ENCODE results near the gene NPL.
A peak's percentile ranks its signal among the peaks of the same experiment; 100 is the strongest.

NPL gene, protein sequence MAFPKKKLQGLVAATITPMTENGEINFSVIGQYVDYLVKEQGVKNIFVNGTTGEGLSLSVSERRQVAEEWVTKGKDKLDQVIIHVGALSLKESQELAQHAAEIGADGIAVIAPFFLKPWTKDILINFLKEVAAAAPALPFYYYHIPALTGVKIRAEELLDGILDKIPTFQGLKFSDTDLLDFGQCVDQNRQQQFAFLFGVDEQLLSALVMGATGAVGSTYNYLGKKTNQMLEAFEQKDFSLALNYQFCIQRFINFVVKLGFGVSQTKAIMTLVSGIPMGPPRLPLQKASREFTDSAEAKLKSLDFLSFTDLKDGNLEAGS

DNA sequence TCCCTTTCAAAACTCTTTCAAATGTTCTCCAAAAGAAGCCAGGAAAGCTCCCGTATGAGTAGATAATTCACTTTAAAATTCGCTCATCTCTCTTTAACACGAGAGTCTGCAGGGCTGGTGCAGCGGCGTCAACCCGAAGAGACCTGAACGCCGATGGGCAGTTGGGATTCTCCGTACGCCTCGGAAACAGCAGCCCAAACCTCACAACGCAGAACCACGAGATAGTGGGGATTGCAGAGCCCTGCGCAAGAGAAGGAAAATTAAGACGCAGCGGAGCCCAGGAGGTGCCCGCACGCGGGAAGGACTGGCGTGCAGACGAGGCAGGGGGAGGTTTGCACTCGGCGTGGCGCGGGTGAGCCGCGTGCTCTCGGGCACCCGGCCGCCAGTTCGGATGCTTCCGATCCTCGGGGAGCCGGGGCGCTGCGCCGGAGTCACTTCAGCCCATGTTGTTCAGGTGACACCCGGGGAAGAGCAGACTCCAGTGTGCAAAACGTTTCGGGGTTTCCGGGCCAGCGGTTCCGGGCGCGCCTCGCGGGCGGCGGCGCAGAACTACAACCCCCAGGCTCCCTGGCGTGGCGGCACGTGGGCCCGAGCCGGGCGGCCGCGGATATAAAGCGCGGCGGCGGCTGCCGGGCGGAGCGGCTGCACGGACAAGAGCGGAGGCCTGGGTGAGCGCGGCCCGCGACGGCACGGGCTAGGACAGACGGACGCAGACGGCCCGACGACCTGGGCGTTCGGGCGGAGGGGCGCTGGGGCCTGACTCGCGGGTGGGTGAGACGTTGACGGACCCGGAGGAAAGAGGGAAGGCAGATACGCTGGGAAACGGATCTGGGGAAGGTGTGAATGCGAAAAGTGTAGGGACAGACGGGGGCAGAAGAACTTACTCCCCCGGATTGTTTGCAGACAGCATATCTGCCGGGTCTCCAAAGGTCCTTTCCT lies at the start of gene NPL:
TSS of gene NPL (plus strand) at position 636 of the 939 bp plus-strand sequence. CDS start 4,599 bp downstream, outside the sequence.
- peak; percentile 87 to 98 for DNase-seq

DNA sequence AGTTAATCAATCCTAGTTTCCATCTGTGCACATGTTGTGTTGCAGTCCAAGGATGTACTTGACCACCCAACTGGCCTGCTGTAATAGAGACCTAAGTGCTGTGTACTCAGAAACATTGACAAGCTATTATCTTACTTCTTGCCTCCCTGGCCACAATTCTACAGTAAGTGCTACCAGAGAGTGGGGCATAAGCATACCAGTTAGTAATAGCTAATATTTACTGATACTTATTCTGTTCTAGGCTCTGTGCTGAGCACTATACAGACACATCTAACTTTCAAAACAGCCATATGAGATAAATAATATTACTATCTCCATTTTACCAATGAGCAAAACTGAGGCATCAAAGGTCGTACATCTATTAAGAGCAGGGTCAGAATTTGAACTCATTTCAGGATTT lies 49.5 kb upstream of the NPL start:
- DNase-seq, result no peak

DNA sequence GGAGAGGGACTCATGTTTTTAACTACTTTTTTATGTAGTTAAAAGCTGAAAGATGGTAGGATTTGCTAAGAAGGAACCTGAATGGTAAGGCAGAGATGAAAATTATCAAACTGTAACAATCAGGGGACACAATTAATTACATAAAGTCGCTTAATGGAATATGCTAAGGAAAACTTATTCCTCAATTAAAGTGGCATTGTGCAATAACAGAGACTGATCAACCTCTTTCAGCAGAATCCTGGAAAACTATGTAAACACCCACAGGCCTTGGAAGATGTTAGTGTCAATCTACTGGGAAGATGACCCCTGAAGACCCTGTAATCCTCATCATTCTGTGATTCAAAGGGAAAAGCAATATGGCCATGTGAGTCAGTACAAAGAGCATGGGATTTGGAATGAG lies 46.8 kb upstream of the NPL start:
- DNase-seq, result no peak

DNA sequence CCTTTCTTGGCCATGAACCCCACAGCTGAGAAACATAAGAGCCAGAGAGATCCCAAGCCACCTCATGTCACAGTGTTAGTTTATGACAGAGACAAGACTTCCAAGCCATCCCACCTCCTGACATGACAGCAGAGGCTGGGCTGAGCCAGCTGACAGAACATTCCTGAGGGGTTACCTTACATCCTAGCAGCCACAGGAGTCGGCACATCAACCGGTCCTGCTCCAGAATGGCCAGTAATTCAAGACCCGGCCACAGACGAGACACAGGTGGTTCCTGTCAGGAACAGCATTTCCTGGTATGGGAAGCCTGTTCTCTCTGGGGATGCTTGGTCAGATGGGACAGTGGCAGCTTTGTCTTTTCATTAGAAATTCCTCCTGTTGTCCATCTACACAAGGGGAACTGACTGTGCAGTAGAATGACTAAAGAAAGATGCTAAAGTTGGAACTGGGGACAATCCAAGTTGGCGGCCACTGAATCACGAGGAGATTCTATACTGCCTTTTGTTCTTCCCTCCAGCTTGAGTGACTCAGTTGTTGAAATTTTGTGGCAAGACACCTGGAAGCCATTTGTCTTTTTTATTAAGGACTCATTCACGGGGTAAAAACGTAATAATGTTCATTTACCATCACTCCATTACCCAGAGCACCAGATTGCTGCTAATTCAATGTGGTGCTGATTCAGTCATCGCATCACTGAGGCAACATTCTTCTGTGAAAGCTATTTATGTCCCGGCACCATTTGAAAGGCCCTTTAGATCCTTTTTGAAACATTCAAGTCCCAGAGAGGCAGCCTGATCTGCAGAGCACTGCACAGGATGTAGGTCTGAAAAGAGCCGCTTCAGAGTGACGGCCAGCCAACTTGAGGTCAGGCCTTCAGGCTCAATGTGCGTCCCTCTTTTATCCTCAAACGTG lies 37.2 kb upstream of the NPL start:
- DNase-seq, result no peak

DNA sequence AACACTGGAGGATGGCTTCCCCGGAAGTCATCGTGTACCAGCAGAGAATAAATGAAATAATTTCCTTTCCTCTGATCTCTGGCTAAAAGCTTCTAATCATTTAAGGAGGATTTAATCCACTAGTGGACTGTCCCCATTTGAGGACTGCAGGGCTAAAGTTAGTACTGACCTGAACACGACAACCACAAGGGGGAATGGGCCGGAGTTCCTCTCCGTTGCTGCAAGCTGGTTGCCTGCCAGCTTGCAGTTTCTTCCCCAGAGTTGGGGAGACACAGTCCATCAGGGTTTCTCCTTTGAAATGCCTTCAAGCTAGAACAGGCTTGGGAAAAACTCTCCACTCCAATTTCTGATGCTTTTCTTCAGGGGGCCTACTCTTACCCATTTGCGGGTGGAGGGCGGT lies 35.5 kb upstream of the NPL start:
- no peak for DNase-seq

DNA sequence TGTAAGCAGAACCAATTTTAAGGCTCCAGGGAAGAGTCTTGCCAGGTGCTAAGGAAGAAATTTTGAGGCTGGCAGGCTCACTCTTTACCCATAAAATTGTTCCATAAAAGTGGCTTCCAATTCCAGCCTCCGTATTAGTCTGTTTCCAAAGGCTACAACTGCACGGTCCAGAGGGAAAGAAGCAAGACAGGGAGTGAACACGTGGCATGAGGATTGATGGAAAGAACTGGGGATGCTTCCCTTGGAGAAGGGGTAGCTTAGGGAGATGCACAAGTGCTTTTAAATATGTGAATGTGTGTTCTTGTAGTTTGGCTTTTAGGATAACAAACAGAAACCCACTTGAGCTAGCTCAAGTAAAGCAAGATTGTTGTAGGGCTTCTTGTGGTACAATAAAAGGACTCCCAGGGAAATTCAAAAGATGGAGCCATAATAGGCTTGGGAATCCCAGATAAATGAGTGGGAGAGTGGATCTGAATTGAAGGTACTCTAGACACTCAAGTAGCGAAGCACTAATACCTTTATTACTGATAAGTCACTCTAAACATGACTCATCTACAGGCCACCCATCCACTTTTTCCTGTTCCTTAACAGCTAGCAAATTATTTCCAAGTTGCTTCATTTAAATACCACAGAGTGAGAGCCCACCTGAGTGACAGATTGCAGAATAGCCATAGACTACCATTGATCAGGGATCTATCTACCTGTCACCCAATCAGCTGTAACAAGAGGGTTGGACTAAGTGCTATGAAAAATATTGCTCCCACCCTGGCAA lies 34.8 kb upstream of the NPL start:
- DNase-seq, result no peak

DNA sequence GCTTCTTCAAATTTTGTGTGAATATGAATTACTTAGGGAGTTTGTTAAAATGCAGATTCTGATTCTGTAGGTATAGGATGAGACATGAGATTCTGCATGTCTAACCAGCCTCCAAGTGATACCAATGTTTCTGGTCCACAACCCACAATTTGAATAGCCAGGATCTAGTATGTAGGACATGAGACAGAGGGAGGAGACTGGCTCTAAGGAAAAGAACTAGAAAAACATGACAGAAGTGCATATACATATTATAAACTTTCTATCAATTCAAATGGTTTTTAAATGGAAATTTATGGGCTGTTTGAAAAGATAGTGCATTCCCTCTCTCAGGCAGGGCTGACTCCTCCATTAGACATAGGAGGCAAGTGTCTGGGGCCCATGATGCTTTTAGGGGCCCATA lies 33.9 kb upstream of the NPL start:
- DNase-seq, result no peak

DNA sequence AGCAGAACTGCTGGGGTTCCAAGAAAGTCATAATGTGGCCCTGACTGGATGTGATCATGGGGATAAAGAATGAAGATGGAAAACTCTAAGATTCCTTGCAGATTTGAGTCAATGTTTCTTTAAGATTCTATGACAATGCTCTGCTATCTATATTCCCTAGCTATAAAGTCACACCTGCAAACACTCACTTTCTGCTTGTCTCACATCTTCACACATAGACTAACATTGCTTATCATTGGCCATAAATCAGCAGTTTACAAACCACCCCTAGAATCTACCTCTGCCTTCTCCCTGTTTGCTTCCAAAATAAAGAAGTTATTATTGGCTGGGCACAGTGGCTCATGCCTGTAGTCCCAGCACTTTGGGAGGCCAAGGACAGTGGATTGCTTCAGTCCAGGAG lies 33.1 kb upstream of the NPL start:
- DNase-seq, result no peak

DNA sequence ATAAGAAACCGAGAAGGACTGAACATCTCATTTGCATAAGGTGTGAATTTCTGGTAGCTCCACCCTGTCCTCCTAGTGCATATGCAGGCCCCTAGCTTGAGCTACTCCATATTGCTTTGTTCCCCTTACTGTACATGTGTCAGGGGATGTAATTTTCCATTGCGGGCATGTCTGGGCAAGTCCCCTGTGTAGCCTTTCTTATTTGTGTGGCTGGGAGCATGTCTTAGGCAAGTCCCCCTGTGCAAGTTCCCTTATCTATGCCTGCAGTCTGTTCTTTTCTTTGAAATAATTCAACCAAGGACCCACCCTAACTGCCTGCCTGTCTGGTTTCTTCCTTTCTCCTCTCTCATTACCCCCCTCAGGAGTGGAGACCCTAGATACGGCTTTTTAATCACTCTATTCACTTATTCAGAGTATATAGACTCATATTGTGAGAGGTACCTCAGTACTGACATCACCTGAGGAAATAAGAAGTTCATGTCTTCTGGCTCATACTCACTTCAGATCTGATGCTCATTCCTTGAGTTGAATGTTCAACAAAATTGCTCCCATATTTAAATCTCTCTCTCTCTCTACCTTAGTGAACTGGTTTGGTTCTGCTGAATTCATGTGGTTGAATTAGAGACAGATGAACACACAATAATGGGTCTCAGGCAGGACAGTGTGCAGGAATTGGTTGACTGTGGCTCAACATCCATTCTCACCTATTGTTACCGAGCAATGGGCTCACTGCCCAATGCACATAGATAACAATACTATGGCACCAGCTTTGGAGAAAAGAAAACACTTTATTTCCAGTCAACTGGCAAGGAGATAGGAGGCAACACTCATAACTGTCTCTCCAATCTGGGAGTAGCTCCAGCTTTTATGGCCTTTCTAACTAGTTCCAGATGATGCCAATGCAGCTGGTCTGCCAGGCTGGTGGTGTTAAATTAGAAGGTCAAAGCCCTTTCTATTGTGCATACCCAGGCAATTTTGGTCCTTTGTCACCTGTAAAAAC lies 27.9 kb upstream of the NPL start:
- DNase-seq, result peak; percentile 66 to 77

DNA sequence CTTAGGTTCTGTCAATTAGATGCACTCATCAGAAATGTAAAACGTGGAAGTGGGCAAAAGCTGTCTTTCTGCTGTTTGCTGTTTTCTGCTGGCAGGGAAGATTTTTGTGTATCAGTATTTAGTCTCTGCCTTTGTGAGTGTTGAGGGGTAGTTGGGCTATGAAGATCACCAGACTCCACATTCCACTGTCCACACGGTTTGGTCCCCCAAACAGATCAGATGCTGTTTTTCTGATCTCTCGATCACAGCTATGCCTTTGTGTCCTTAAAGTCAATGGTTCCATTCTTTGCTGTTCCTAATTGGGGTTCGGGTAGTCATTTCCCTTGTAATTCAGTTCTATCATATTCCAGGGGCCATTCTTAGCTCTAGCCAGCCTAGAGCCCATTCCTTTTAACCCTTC lies 27.0 kb upstream of the NPL start:
- no peak for DNase-seq

DNA sequence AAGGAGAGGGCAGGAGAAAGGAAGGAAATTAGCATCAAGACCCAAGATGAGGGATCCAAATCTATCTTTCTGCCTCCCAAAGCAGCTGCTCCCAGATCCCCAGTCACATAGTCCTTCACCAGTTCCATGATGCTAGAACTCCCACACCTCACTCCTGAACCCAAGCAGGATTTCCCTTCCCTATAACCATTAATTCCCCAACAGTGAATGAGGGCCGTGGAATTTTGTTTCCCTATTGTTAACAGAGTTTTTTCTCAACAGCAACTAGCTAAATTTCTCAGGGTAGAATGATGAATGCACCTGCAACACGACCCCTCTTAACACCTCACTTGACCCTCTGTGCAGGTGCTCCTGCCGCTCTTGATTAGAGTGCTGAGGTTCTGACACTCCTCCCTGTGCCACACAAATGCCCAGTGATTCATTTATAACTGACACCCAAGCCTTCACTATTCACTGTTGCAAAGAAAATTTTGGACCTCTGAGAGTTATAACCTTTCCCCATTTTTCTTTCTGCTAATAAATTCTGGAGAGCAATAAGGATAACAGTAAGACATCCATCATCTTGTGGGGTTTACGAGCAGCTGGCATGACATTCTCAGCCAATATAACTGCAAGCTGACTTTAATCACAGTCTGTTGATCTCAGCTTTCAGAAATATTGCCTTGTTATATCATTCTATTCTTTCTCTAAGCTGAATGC lies 25.4 kb upstream of the NPL start:
- DNase-seq, result no peak

DNA sequence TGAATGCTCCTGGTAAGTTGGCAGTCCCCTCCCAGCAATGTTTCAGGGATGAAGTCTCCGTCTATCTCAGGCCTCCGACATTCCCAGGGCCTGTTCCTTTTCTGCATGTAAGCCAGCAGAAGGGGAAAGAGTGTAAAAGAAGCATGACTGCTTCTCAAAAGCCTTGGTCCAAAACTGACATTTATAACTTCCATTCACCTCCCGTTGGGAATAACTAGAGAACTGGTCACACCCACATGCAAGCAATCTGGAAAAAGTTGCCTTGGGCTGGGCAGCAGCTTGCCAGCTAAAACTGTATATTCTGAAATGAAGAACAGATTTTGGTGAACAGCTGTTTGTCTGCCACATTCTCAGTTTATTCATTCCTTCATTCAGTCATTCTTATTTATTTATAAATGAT lies 24.2 kb upstream of the NPL start:
- DNase-seq, result no peak

DNA sequence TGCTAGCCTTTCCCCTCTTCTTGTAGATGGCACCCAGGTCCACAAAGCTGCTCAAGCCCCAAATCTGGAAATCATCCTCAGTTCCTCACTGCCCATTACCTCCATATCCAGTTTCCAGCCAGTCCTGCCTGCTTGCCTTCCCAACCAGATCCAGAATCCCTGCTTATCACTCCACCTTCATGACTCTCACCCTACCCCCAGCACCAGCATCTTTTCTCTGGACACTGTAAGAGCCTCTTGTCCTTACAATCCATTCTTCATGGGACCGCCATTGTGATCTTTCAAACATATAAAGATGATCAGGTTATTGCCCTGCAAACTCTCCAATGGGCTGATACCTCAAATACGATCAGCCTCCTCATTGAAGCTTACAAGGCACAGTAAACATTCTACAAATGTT lies 23.5 kb upstream of the NPL start:
- no peak for DNase-seq

DNA sequence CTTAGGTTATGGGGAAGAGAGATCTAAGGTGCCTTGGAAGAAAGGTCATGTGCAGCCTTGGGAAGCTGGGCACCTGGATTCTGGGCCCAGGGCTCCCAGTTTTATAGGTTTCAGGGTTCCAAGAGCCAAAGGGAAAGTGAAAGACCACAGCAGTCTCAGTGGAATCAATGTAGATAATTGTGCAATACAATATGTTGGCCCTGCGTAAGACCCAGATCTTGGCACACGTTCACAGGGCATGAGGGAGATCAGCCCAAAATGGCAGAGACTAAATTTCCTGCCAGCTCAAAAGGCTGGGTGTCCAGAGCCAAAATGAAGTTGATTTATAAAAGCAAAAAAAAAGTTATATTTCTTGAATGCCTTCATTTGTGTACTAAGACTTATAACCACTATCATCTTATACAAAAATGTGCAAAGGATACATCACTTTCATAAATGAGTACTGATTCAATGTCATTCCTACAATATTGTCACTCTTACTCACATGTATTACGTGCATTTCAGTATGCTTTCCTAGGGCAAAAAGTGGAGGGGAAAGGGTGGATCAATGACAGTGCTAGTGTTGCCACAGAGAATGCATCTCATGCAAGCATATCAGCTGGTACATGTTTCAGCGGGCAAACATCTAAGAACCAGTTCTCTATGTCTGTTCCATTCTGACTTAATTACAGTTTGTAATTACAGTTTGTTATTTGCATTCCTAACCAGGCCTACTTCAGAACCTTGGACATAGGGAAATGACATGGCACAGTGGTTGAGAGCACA lies 22.5 kb upstream of the NPL start:
- peak; percentile 90 to 92 for DNase-seq

DNA sequence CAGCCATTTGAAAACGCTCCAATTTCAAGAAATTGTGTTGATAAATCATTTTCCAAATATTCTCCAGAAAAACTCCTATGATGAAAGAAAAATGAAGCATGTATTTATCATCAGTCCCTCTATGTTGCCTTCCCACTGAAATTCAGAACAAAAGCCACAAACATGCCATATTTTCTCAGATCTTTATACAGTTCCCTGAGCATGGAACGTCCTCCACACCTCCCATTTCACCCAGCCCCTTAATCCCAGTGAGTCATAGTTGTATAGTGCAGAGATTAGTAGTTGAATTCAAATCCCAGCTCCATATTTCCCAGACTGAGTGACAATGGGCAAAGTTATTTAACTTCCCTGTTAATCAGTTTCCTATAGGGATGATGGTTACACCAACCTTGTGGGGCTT lies 20.6 kb upstream of the NPL start:
- DNase-seq, result no peak

DNA sequence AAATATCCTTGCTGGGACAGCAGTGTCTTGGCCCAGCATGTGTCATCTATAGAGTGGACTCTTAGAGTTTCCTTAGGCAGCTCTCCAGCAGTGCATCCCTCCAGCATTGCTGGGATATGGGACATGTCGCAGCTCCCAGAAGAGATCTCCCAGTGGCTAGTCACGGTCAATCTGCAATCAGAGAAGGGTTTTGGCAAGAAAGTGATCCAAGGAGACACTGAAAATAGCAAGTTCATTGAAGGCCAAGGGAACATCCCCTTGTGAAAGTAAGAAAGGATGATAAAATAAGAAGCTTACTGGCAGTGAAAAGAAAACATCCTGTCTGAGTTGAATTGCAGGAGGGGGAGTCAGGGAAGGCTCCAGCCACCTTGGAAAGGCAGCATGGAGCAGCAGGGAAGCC lies 19.3 kb upstream of the NPL start:
- no peak for DNase-seq

DNA sequence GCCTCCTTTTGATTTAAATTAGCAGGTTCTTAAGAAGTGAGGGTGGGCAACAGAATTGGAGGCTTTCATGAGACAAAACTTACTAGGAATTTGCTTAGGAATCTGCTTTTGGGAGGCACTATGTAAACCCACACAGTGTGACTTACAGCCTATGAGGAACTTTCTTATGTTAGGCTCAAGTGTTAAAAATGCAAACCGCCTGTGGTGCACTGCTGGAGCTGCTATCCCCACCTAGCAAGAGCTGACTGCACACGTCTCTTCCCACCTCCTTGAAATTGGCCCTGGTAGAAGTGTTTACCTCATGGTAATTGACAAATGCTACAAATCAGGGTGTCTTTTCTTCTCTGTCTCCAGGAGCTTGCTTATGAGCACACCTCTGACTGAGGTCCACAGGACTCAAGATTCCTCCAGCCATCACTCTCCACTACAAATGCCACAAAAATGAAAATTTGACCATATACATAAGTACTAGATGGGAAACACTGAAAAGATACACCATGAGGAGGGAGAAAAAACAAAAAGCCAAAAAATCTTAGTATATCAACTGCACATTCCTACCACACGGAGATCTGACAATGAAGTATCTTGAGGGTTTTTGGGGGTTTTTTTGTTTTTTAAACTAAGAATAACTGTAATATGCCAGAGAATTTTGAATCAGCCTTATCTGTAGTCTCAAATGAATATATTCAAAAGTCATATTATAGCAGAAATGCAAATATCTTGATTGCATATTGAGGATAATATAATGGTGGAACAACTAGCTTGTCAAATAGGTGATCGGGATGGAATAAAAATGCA lies 18.2 kb upstream of the NPL start:
- DNase-seq, result no peak

DNA sequence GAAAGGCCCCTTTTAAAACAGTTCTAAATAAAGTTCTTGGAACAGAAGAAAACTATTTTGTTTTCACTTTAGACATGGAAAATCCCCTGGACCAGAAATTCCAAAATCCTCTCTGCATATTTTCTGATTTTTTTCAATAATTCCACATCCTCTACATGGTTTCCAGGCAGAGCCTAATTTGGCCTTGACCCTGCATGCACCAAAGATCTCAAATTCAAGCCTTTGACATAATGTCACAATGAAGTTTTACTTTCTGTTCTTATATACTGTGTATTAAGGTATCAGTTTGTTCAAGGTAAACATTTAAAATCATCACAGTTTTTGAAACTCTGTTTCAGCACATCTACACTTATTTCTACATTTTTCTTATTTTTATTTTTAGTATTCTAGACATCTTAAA lies 12.2 kb upstream of the NPL start:
- no peak for DNase-seq

DNA sequence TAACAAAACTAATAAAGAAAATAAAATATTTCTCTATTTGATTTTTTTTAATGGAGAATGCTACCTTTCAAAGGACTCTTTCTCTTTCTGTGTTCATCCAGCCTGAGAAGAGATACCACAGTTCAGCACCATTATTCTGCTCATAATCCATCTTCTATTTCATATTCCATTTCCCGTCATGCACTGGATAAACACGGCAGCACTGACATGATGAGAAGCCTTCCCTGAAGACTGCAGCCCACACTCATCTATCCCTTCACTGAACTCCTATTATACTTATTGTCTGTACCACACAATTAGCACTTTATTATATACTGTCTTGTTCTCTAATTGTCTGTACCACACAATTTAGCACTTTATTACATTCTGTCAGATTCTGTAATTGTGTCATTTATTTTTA lies 10.7 kb upstream of the NPL start:
- no peak for DNase-seq
